GM12874 (cell line): Measurements from ENCODE around the gene HDAC4.

ENCODE experiments used
- CTCF ChIP-seq: IDR thresholded peaks from 2 replicates; pipeline ENCODE4 v1.5.1; 2011; ENCODE audit warnings: low read depth, mild to moderate bottlenecking, control low read depth, low read length, moderate library complexity; ENCODE audit not compliant: insufficient read depth

Gene HDAC4

GRCh38 chr2:239275044-239275685 is 125.7 kb downstream of the HDAC4 start:
- no peak for TF ChIP-seq CTCF

GRCh38 chr2:239274391-239275043 is 126.3 kb downstream of the HDAC4 start:
- TF ChIP-seq CTCF: no peak

GRCh38 chr2:239273280-239274234 is 127.3 kb downstream of the HDAC4 start:
- no peak for TF ChIP-seq CTCF

- no peak for TF ChIP-seq CTCF
Observed at GRCh38 chr2:239272626-239273025, 128.2 kb downstream of the HDAC4 start.

GRCh38 chr2:239271882-239272281 is 128.9 kb downstream of the HDAC4 start:
- no peak for TF ChIP-seq CTCF

GRCh38 chr2:239271471-239271870 is 129.3 kb downstream of the HDAC4 start:
- TF ChIP-seq CTCF: no peak

- no peak for TF ChIP-seq CTCF
Observed at GRCh38 chr2:239269916-239270315, 130.9 kb downstream of the HDAC4 start.
